Measurements from ENCODE around the gene KIAA1328. TPM values are rescaled to one million over a fixed set of nuclear protein-coding genes. Genes with fewer than 3 reads are reported as not detected.

KIAA1328 gene
- total RNA-seq, 1 donor from 2014 or later = 11.5 TPM

DNA sequence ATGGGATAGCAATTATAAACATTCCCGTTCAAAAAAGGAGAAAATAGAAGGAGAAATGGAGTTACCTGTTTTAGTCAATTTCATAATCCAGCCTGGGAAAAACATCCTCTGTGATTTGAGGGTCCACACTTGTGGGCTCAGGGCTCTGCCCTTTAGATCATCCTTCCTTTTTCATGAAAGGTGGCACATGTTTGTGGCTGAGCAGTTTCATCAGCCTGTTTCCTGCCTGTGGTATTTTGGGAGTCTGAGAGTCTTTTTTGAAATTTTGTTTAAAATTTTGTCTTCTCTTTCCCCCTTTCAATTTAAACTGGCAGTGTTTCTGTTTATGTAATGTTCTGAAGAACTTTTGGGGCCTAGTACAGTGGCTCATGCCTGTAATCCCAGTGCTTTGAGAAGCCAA is 84.0 kb downstream of the KIAA1328 start:
- Histone ChIP-seq H3K27me3 (no peaks in the 10 kb centered on the region), H3K79me2 (ENCODE audit: low read depth) (no peaks in the 10 kb centered on the region), H3K4me1 (no peaks in the 10 kb centered on the region), H3K4me3 (no peak overlapping the region), H3K9ac (no peak overlapping the region), H3K27ac (no peak overlapping the region), H3K4me2 (no peak overlapping the region), H4K20me1 (ENCODE audit: low read depth) (no peaks in the 10 kb centered on the region), H3F3A (ENCODE audit: low read depth) (no peaks in the 10 kb centered on the region), H3K9me3 (ENCODE audit: low read depth) (no peaks in the 10 kb centered on the region), H2AFZ (replicated peaks) (no peak overlapping the region), H3K36me3 (no peaks in the 10 kb centered on the region)
- H3K4me1 Mint-ChIP-seq = no peaks in the 10 kb centered on the region
- H3K4me3 Mint-ChIP-seq = no peak overlapping the region
- DNase-seq (ENCODE audit: low spot score) = no peak
- no peaks in the 10 kb centered on the region for H3K27me3 Mint-ChIP-seq (ENCODE audit: insufficient read depth, low read depth)
- H3K27ac Mint-ChIP-seq = no peak overlapping the region
- peaks cover 4% of the 10 kb centered on the region for H3K36me3 Mint-ChIP-seq
- TF ChIP-seq, protein P1, sequence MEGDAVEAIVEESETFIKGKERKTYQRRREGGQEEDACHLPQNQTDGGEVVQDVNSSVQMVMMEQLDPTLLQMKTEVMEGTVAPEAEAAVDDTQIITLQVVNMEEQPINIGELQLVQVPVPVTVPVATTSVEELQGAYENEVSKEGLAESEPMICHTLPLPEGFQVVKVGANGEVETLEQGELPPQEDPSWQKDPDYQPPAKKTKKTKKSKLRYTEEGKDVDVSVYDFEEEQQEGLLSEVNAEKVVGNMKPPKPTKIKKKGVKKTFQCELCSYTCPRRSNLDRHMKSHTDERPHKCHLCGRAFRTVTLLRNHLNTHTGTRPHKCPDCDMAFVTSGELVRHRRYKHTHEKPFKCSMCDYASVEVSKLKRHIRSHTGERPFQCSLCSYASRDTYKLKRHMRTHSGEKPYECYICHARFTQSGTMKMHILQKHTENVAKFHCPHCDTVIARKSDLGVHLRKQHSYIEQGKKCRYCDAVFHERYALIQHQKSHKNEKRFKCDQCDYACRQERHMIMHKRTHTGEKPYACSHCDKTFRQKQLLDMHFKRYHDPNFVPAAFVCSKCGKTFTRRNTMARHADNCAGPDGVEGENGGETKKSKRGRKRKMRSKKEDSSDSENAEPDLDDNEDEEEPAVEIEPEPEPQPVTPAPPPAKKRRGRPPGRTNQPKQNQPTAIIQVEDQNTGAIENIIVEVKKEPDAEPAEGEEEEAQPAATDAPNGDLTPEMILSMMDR (IDR thresholded peaks at IDR 0.05) = no peak
- TF ChIP-seq EZH2 (IDR thresholded peaks at IDR 0.05) (no peak), EZH2phosphoT487 (IDR thresholded peaks at IDR 0.05) (no peak)
- H3K9me3 Mint-ChIP-seq = no peaks in the 10 kb centered on the region

DNA sequence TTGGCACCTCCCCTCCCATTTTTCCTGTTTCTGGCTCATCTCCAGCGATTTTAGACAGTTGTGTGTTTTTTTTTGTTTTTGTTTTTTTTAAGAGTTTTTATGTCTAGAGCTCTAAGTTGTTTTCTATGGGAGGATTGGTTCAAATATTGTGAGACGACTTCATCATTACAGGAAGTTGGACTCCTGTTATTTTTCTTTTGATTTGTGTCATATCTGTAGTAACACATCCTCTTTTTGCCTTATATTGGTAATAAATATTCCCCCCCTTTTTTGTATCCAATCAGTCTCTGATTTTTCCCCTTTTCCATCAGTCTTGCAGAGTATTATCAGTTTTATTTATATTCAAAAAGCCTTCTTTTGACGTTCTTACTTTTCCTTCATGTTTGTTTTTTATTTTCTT is 89.0 kb downstream of the KIAA1328 start:
- Mint-ChIP-seq H3K27ac (no peak overlapping the region), H3K36me3 (peaks cover 3% of the 10 kb centered on the region), H3K27me3 (ENCODE audit: insufficient read depth, low read depth) (peaks cover 2% of the 10 kb centered on the region), H3K9me3 (peaks cover 3% of the 10 kb centered on the region), H3K4me3 (no peak overlapping the region), H3K4me1 (no peaks in the 10 kb centered on the region)
- Histone ChIP-seq H3K27me3 (no peaks in the 10 kb centered on the region), H3K36me3 (no peaks in the 10 kb centered on the region), H3K4me2 (no peak overlapping the region), H2AFZ (replicated peaks) (no peak overlapping the region), H3K9ac (no peak overlapping the region), H3K79me2 (ENCODE audit: low read depth) (no peaks in the 10 kb centered on the region), H3K4me1 (no peaks in the 10 kb centered on the region), H3K4me3 (no peak overlapping the region), H3K9me3 (ENCODE audit: low read depth) (no peaks in the 10 kb centered on the region), H4K20me1 (ENCODE audit: low read depth) (no peaks in the 10 kb centered on the region), H3F3A (ENCODE audit: low read depth) (no peaks in the 10 kb centered on the region), H3K27ac (no peak overlapping the region)
- TF ChIP-seq EZH2 (IDR thresholded peaks at IDR 0.05) = no peak
- TF ChIP-seq, protein P1 (IDR thresholded peaks at IDR 0.05) = no peak
- no peak for TF ChIP-seq EZH2phosphoT487 (IDR thresholded peaks at IDR 0.05)
- no peak for DNase-seq (ENCODE audit: low spot score)

DNA sequence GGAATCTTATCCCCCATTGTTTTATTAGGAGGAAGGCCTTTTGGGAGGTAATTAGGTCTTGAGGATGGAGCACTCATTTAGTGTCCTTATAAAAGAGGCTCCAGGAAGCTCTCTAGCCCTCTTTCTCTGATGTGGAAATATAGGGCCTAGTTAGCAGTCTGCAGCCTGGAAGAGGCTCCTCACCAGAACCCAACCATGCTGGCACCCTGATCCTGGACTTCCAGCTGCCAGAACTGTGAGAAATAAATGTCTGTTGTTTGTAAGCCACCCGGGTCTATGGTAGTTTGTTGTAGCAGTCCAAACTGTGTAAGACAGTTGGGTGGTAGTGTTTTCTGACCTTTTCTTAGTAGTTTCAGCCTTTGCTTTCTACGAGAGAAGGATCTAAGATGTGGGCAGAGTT is 100.7 kb downstream of the KIAA1328 start:
- no peaks in the 10 kb centered on the region for H3K36me3 ChIP-seq
- H3K27ac ChIP-seq = no peak overlapping the region
- H3K4me1 ChIP-seq = peaks cover 12% of the 10 kb centered on the region
- no peaks in the 10 kb centered on the region for H3K27me3 ChIP-seq
- no peak overlapping the region for H3K4me2 ChIP-seq
- no peak overlapping the region for H3K4me3 ChIP-seq
- no peaks in the 10 kb centered on the region for H4K20me1 ChIP-seq (ENCODE audit: low read depth)
- Mint-ChIP-seq H3K27ac (no peak overlapping the region), H3K4me1 (peaks cover 13% of the 10 kb centered on the region), H3K9me3 (no peaks in the 10 kb centered on the region), H3K27me3 (ENCODE audit: insufficient read depth, low read depth) (no peaks in the 10 kb centered on the region), H3K4me3 (no peak overlapping the region), H3K36me3 (peaks cover 2% of the 10 kb centered on the region)
- no peaks in the 10 kb centered on the region for H3K79me2 ChIP-seq (ENCODE audit: low read depth)
- H3K9ac ChIP-seq = no peak overlapping the region
- TF ChIP-seq, protein P1 (IDR thresholded peaks at IDR 0.05) = no peak
- no peak overlapping the region for H2AFZ ChIP-seq (replicated peaks)
- no peaks in the 10 kb centered on the region for H3K9me3 ChIP-seq (ENCODE audit: low read depth)
- DNase-seq (ENCODE audit: low spot score) = no peak
- no peaks in the 10 kb centered on the region for H3F3A ChIP-seq (ENCODE audit: low read depth)

DNA sequence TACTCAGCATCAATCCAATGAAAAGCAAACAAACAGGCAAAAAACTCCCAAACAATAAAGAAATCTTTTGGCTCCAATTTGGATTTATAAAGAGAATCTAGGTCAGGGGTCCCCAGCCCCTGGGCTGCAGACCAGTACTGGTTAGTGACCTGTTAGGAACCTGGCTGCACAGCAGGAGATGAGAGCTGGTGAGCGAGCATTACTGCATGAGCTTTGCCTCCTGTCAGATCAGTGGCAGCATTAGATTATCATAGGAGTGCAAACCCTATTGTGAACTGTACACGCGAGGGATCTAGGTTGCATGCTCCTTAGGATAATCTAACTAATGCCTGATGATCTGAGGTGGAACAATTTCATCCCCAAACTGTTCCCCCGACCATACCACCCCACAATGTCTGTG is 102.2 kb downstream of the KIAA1328 start:
- Histone ChIP-seq H3K79me2 (ENCODE audit: low read depth) (no peaks in the 10 kb centered on the region), H3K9me3 (ENCODE audit: low read depth) (no peaks in the 10 kb centered on the region), H3K36me3 (no peaks in the 10 kb centered on the region), H3F3A (ENCODE audit: low read depth) (no peaks in the 10 kb centered on the region), H4K20me1 (ENCODE audit: low read depth) (no peaks in the 10 kb centered on the region), H3K27ac (no peak overlapping the region), H3K9ac (no peak overlapping the region), H3K27me3 (no peaks in the 10 kb centered on the region), H3K4me1 (peaks cover 12% of the 10 kb centered on the region), H3K4me2 (no peak overlapping the region), H3K4me3 (no peak overlapping the region), H2AFZ (replicated peaks) (no peak overlapping the region)
- no peak overlapping the region for H3K4me3 Mint-ChIP-seq
- no peaks in the 10 kb centered on the region for H3K27me3 Mint-ChIP-seq (ENCODE audit: insufficient read depth, low read depth)
- H3K9me3 Mint-ChIP-seq = no peaks in the 10 kb centered on the region
- H3K4me1 Mint-ChIP-seq = peaks cover 13% of the 10 kb centered on the region
- H3K36me3 Mint-ChIP-seq = peaks cover 2% of the 10 kb centered on the region
- peak; percentile 31 for DNase-seq (ENCODE audit: low spot score)
- TF ChIP-seq EZH2 (IDR thresholded peaks at IDR 0.05) = no peak
- H3K27ac Mint-ChIP-seq = no peak overlapping the region

All from neural progenitor cell (in vitro differentiated cells).